ENCODE results near the gene RAB26. TPM values are rescaled to one million over a fixed set of nuclear protein-coding genes. Genes with fewer than 3 reads are reported as not detected.

RAB26 gene
- total and polyA plus RNA-seq, 2 of the 13 experiments (the other 11 are each of a cell fraction or from before 2014, with no cell fraction given): 0.86 to 3.6 TPM

DNA sequence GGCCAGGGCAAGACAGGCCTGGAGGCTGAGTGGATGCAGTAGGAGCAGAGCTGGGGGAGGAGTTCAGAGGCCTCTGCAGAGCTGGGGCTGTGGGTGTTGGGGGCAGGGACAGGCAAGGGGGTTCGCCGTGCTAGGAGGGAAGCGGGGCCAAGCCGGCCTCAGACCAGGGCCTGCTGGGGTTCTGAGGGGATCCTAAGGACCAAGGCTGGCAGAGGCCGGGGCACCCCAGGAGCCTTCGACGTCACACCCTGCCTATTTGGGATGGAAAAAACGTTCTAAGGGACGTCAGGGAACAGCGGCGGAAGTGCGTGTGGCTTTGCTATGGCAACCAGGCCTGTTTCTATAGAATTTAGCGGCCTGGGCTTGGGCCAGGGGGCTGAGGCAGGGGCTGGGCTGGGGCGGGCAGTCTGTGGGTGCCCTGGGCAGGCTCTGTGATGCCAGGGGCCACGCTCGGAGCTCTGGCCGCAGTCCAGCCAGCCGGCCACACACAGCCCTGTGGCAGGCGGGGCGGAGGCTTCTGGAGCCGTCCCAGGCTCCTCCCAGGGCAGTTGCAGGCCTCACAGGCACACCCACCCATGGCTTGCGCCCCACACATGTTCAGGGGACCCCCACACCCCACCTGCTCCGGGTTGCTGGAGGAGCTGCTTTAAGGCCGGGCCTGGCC lies 10.9 kb downstream of the RAB26 start:
- no peak overlapping the region for H3K4me3 ChIP-seq (replicated peaks in 1 of 3; ENCODE audit: insufficient read depth in 1 of 3, low read depth in 2 of 3, low read length in 3 of 3)
- POLR2A ChIA-PET: no interaction called here
- H3K27me3 ChIP-seq (ENCODE audit: control insufficient read depth in 1 of 2, insufficient read depth in 2 of 2, low read length in 2 of 2): no peaks in the 10 kb centered on the region; a peak in 1 of 5 replicates
- H3K9me3 ChIP-seq (ENCODE audit: low read length): no peaks in the 10 kb centered on the region
- peaks cover 45% of the 10 kb centered on the region for H4K20me1 ChIP-seq (ENCODE audit: insufficient read depth, low read length)
- ATAC-seq (no peak), FAIRE-seq (no peak), DNase-seq (ENCODE audit: low spot score) (no peak)
- intact Hi-C loops (cut with micrococcal nuclease; ENCODE audit: unreplicated experiment) (no loop called here), in situ Hi-C loops (cut with HindIII; ENCODE audit: extremely low pct_ligation_motif_present, low pct_unique_long_range_greater_than_20kb) (no loop called here)
- TF ChIP-seq RBFOX2 (IDR thresholded peaks at IDR 0.05; ENCODE audit: low read depth, low read length): 0 out of 2 replicates have a peak, but pooled peaks have one; percentile 30
- no peak for TF ChIP-seq ZBTB3 (CRISPR knock-in tag; IDR thresholded peaks at IDR 0.05; ENCODE audit: borderline replicate concordance, low read depth)
- no peak for TF ChIP-seq KLF16 (CRISPR knock-in tag; IDR thresholded peaks at IDR 0.05)
- H3K4me2 ChIP-seq (ENCODE audit: low read depth, low read length): 0 out of 2 replicates have a peak overlapping the region, but pooled peaks have one; percentile 95
- WGBS (ENCODE audit: low lambda C conversion rate): 94% methylated on average over 12 of the region's 24 CpGs
- CTCF ChIA-PET (ENCODE audit: low intra/inter-chr PET ratio, low total read pairs): no interaction called here
- no peak overlapping the region for H2AFZ ChIP-seq (ENCODE audit: low read length)
- no peak overlapping the region for H3K9ac ChIP-seq (ENCODE audit: insufficient read depth, low read depth, low read length)
- peaks cover 76% of the 10 kb centered on the region for H3K4me1 ChIP-seq (ENCODE audit: insufficient read depth, low read length)
- BruUV-seq (replicated peaks): no TSS peak
- no peak overlapping the region for H3K27ac ChIP-seq (ENCODE audit: extremely low read length, insufficient read depth, low read length)
- no peaks in the 10 kb centered on the region; a peak in 2 of 5 replicates for H3K36me3 ChIP-seq (replicated peaks in 1 of 2; ENCODE audit: control insufficient read depth in 1 of 2, insufficient read depth in 2 of 2, low read length in 2 of 2)
- H3K79me2 ChIP-seq (ENCODE audit: insufficient read depth, low read length): peaks cover 68% of the 10 kb centered on the region

- Histone ChIP-seq H3K9ac (ENCODE audit: insufficient read depth, low read depth, low read length) (no peak overlapping the region), H2AFZ (ENCODE audit: low read length) (no peak overlapping the region), H3K4me1 (ENCODE audit: insufficient read depth, low read length) (peaks cover 85% of the 10 kb centered on the region), H3K36me3 (replicated peaks in 1 of 2; ENCODE audit: control insufficient read depth in 1 of 2, insufficient read depth in 2 of 2, low read length in 2 of 2) (peaks cover 2 to 6% of the 10 kb centered on the region in 2 experiments; a peak in 3 of 5 replicates), H3K9me3 (ENCODE audit: low read length) (no peaks in the 10 kb centered on the region), H4K20me1 (ENCODE audit: insufficient read depth, low read length) (peaks cover 38% of the 10 kb centered on the region), H3K27me3 (ENCODE audit: control insufficient read depth in 1 of 2, insufficient read depth in 2 of 2, low read length in 2 of 2) (no peaks in the 10 kb centered on the region; a peak in 1 of 5 replicates), H3K4me2 (ENCODE audit: low read depth, low read length) (peak overlapping the region; percentile 68), H3K4me3 (replicated peaks in 1 of 3; ENCODE audit: insufficient read depth in 1 of 3, low read depth in 2 of 3, low read length in 3 of 3) (peak overlapping the region in 2 of 3 experiments; percentile 26 to 48; a peak in 2 of 6 replicates), H3K79me2 (ENCODE audit: insufficient read depth, low read length) (peaks cover 57% of the 10 kb centered on the region), H3K27ac (ENCODE audit: extremely low read length, insufficient read depth, low read length) (peak overlapping the region; percentile 63)
- no TSS peak for BruUV-seq (replicated peaks)
- ChIA-PET POLR2A (interaction anchor here (0.7 to 3.4 kb wide), 5 partner anchors 7 to 90 kb away, joined by 3 to 36 read pairs (median 4); partner anchors contain the start of gene TRAF7), CTCF (ENCODE audit: low intra/inter-chr PET ratio, low total read pairs) (no interaction called here)
- in situ Hi-C loops (cut with HindIII; ENCODE audit: extremely low pct_ligation_motif_present, low pct_unique_long_range_greater_than_20kb) (no loop called here), intact Hi-C loops (cut with micrococcal nuclease; ENCODE audit: unreplicated experiment) (loop anchor here (5.0 kb wide), 1 partner anchor 36 kb away; the partner anchor contains the start of gene CASKIN1)
- WGBS (ENCODE audit: low lambda C conversion rate): 13% methylated on average over 18 of the region's 20 CpGs
- peak; percentile 65 for FAIRE-seq
- peak; percentile 53 for DNase-seq (ENCODE audit: low spot score)
- ATAC-seq: peak; percentile 17
- TF ChIP-seq ZC3H13 (CRISPR knock-in tag; IDR thresholded peaks at IDR 0.05) (no peak), HMG20B (CRISPR knock-in tag; conservative IDR thresholded peaks at IDR 0.05) (no peak), PATZ1 (CRISPR knock-in tag; IDR thresholded peaks at IDR 0.05) (peak; percentile 28), RARG (CRISPR knock-in tag; IDR thresholded peaks at IDR 0.05; ENCODE audit: low read depth) (no peak), ZMYM3 (CRISPR knock-in tag; IDR thresholded peaks at IDR 0.05) (no peak), ZNF768 (CRISPR knock-in tag; IDR thresholded peaks at IDR 0.05) (peak; percentile 77), ZNF430 (CRISPR knock-in tag; IDR thresholded peaks at IDR 0.05) (no peak), PCBP1 (IDR thresholded peaks at IDR 0.05; ENCODE audit: borderline replicate concordance, low read depth, low read length) (peak; percentile 46; the same call in 1 of the 2 replicates), HOXA3 (CRISPR knock-in tag; IDR thresholded peaks at IDR 0.05) (peak; percentile 51), SATB2 (CRISPR knock-in tag; IDR thresholded peaks at IDR 0.05) (no peak), PHF21A (CRISPR knock-in tag; IDR thresholded peaks at IDR 0.05) (peak; percentile 25; the same call in 1 of the 2 replicates)
- TF ChIP-seq, protein P1, sequence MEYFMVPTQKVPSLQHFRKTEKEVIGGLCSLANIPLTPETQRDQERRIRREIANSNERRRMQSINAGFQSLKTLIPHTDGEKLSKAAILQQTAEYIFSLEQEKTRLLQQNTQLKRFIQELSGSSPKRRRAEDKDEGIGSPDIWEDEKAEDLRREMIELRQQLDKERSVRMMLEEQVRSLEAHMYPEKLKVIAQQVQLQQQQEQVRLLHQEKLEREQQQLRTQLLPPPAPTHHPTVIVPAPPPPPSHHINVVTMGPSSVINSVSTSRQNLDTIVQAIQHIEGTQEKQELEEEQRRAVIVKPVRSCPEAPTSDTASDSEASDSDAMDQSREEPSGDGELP (IDR thresholded peaks at IDR 0.05; ENCODE audit: borderline replicate concordance, low read depth): peak; percentile 35; the same call in 1 of the 2 replicates
These were observed 12.6 kb downstream of the RAB26 start for GRCh38 chr16:2160915-2161551.
